ENCODE results near the gene IGDCC3.

GRCh38 chr15:65411465-65412071 lies 33.8 kb upstream of the IGDCC3 start:
- TF ChIP-seq CTCF (IDR thresholded peaks at IDR 0.05) (no peak), EP300 (IDR thresholded peaks at IDR 0.05) (no peak)
